NCI-H2196 (cell line): ENCODE measurements around the gene WWC2.

ENCODE experiments used
- DNase-seq: peaks from one replicate; lab custom pipeline; 2025; ENCODE audit not compliant: unreplicated experiment; lab: John Stamatoyannopoulos, UW

The WWC2 gene

GRCh38 chr4:183326853-183327252, 227.8 kb downstream of the WWC2 start:
- no peak for DNase-seq

DNA sequence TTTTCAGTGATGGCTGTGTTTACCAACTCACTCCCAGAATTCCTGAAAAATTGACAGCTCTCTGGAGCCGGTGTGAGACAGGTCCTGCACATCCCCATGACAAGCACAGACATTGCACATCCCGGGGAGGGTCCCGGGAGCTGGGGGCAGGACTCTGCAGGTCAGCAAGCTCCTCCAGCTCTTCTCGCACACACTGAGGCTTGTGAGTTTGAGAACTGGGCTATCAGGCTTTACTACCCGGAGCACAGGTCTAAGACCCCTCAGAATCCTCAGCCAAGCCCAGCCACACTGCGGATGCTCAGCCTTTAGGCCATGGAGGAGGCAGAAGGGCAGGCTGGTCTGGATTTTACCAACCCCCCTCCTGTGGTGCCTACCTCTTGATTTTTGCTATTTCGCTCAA, 228.8 kb downstream of the WWC2 start:
- no peak for DNase-seq

DNA sequence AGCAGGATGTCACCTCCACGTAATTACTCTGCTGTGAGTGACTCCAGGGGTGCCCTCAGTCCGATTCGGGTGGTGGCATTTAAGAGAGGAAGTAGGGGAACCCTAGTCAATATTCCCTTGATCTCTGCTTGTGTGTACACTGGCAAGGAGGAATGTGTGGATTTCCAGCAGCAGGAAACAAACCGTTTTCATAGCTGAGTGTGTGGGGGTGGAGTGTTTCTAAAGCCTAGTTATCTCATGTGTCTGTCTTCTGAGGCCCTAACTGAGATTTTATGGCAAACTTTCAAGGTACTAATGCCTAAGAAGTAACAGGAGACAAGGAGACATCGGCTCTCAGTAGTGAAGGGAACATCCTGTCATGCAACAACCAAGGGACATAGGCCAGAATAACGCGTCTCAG, 229.8 kb downstream of the WWC2 start:
- DNase-seq, result no peak

DNA sequence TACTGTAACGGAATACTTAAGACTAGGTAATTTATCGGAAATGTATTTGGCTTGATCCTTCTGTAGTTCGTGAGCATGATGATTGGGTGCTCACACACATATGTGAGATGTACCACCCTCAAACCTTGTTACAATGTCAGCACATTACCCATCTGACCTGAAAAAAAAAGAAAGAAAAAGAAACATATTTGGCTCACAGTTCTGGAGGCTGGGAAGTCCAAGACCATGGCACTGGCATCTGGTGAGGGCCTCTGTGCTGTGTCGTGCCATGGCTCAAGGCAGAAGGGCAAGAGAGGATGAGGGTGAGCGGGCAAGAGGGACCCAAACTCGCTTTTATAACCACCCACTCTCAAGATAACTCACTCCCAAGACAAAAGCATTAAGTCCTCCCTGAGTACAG, 230.2 kb downstream of the WWC2 start:
- DNase-seq, result no peak

- no peak for DNase-seq
These were observed 231.1 kb downstream of the WWC2 start for GRCh38 chr4:183329954-183330742.

DNA sequence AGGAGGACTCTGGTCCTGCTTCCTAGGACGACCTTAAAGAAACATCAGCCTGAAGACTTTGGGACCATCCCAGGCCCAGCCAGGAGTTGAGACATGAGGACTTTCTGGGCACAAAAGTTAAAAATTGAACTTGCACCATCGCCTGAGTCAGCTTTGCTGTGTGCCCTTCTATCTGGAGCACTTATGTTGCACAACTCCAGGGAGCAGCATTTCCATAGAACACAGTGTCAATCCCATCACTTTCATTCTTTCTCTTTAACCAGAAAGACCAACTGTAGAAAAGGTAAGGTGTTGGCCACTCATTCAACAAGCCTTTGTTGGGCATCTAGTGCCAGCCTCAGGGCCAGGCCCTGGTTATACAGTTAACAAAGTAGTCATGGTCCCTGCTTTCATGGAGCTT, 231.8 kb downstream of the WWC2 start:
- no peak for DNase-seq

DNA sequence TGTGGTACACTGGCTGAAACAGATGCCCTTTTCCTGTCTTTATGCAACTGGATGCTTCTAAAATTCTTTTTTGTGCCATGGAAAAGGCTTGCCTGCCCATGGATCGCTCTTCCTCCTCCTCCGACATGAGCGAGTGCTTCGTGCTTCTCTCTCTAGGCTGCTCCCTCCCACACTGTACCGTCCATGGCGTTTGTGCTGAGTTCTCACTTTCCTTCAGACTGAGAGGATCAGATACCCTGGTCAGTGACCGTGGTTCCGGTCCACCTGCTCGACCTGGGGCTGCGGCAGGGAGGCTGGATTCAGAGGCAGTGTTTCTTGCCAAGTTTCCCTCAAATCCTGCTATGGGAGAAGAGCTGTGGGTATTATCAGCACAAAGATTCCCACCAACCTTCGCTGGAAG, 233.4 kb downstream of the WWC2 start:
- DNase-seq, result no peak

- DNase-seq, result no peak
These were observed 234.1 kb downstream of the WWC2 start for GRCh38 chr4:183333202-183333601.

DNA sequence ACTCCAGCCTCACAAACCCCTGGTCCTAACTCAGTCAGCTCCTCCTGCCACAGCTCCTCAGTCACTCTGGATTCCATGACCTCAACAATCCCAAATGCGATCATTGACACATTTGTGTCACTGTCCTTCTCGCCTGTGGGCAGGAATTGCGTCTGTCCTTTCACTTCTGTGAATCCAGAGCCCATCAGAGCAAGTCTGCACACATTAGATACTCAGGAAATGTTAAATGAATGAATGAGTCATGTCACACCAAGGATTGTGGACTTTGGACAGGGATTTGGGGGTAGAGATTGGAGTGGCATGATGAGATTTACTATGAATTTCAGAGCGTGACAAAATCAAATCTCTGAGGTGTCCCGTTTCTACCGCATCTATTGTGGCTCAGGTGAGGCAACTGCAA, 234.9 kb downstream of the WWC2 start:
- no peak for DNase-seq

- no peak for DNase-seq
These were observed 236.4 kb downstream of the WWC2 start for GRCh38 chr4:183335369-183335940.

DNA sequence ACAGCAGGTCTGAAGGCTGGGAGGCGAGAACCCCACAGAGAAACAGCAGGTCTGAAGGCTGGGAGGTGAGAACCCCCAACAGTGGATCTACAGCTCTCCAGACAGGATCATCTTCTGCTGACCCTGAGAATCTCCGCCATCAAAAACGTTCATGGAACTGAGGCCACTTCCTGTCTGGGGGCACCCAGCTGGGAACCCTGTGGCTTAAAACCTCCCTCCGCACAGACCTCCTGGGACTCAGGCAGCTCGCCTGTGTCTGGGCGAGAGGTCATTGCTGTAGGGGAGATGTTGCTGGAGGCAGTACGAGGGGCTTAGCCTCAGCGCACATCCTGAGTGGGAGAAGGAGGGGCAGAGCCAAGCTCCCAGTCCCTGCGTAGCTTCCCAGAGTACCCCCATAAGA, 238.3 kb downstream of the WWC2 start:
- DNase-seq, result no peak

DNA sequence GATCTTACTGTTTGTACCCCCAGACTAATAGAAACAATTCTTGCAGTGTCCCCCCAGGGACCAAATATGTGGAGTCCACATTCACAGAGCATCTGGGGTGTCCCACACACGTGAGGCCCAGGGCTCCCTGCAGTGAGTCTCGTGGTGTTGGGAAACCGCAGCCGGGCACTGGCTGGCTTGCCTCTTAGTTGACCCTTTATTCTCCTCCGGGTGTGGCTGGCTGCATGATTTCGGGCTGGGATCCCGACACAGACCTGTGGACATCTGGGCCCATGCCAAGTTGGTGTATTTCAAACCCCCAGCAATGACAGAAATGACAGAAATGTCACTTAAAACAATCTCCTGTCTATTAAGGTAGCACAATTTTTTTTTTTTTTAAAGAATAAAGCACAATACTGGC, 238.8 kb downstream of the WWC2 start:
- DNase-seq, result no peak

- DNase-seq, result no peak
These were observed 243.8 kb downstream of the WWC2 start for GRCh38 chr4:183342541-183343533.

- DNase-seq, result no peak
These were observed 244.7 kb downstream of the WWC2 start for GRCh38 chr4:183343730-183344129.

DNA sequence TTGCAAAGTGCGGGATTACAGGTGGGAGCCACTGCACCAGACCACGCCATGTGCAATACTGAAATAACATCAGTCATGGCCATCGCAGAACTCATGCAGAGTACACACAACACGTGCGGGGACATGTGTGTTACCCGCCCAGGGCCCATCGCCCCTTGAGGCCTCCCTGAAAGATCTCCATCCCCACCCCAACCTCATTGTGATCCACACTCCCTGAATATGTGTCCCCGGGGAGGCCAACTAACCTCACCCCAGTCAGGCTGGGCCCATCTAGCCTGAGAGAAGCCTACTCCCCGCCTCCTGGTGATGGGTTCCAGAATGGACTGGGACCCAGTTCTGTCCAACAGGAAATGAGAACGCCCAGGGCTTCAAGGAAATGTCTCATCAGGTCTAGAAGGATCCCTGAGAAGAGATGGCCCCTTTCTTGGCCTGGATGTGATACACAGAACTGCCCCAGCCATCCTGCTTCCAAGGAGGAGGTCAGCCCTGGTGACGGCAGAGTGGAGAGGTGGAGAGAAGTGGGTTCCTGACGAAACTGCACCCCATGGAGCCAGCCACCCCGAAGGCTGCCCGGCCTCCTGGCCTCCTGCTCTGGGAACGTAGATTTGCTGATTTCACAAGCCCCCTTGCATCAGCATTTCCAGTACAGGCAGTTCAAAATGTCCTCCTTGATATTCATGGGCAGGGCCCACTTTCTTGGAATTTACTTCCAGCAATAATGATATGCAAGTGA, 245.6 kb downstream of the WWC2 start:
- no peak for DNase-seq

DNA sequence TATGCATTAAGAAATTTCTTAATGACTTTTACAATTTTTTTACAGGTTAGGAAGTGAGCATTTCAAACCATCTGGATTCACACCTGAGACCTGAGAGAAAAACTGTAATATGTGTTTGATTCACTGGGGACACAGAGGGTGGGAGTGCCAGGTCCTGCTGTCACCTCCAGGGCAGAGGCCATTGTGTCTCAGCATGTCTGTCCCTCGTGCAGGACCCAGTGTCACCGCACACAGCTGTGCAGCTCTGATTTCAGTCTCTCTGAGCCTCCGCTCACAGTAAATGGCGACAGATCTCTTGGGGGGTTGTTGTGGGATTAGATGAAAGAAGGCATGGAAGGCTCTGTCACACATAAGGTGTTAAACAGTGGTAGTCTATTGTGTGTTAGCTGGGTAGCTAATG, 246.2 kb downstream of the WWC2 start:
- DNase-seq, result no peak

GRCh38 chr4:183347146-183347545, 248.1 kb downstream of the WWC2 start:
- DNase-seq, result no peak

- no peak for DNase-seq
These were observed 248.5 kb downstream of the WWC2 start for GRCh38 chr4:183347566-183347965.

GRCh38 chr4:183348136-183348535, 249.1 kb downstream of the WWC2 start:
- no peak for DNase-seq

DNA sequence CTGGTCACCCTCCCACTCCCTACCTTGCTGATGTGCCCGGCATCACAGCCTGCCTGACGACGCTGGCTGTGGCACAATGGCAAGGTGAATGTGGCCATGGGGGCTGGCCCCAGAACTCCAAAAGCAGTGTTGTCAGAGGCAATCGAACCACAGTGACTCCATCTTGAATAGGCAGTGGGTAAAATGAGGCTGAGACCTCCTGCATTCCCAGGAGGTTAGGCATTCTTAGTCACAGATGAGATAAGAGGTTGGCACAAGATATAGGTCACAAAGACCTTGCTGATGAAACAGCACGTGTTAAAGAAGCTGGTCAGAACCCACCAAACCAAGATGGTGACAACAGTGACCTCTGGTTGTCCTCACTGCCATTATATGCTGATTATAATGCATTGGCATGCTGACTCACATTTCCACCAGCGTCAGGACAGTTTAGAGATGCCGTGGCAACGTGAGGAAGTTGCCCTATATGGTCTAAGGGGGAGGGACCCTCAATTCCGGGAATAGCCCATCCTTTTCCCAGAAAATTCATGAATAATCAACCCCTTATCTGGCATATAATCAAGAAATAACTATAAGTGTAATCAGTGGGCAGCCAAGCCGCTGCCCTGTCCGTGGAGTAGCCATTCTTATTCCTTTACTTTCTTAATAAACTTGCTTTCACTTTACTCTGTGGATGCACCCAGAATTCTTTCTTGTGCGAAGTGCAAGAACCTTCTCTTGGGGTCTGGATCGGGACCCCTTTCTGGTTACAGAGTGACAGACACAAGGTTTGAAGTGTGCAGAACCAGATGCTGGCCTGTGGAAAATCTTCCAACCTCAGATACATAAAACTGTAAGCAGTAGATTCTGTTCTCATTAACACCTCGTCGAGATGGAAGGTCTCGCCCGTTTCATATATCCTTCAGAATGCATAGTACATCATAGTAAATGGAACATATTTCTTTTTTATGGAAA, 249.9 kb downstream of the WWC2 start:
- no peak for DNase-seq
